ENCODE results near the gene C20orf144. TPM values are rescaled to one million over a fixed set of nuclear protein-coding genes. Genes with fewer than 3 reads are reported as not detected.

C20orf144 gene
- total and polyA plus RNA-seq, 9 of the 15 experiments (the other 6 are each of a cell fraction or from before 2014, with no cell fraction given) = 0.04 to 0.23 (median 0.11) TPM; not detected in 2

DNA sequence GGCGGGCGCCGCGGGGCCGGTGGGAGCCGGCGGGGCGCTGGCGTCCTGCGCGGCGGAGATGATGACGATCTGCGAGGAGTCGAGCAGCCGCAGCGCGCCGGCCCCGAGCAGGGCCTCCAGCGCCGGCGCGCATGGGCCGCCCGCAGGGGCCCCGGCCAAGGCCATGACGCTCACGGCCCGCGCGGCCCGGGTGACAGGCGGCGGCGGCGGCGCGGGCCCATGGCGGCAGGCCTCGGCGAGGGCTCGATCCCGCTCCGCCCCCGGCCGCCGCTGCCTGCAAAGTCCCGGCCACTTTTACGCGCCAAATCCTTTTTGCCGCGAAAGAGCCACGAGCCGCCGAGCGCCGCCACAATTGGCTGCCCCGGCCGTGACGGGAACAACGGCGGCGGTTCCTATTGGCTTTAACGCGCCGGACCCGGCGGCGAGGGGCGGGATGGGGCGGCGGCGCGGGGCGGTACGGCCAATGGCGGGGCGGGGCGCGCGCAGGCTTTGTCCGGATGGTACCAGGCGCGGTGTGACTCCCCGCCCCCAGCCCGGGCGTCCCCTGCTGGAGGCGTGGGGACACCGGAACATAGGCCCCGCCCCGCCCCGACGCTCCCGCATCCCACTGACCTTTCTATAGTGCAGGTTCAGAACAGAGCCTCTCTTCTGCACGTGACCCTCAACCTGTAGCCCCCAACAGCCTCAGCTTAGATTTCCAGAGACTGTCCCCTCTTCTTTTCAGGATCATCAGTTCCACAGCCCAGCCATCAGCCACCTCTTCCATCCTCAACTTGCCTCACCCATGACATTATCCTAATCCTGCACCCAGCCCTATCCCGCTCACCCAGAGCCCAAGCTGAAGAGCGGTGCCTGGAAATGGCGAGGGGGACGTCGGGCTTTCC is 24.2 kb downstream of the C20orf144 start, which contains the start of gene E2F1 (continued):
- TF ChIP-seq, protein P1, sequence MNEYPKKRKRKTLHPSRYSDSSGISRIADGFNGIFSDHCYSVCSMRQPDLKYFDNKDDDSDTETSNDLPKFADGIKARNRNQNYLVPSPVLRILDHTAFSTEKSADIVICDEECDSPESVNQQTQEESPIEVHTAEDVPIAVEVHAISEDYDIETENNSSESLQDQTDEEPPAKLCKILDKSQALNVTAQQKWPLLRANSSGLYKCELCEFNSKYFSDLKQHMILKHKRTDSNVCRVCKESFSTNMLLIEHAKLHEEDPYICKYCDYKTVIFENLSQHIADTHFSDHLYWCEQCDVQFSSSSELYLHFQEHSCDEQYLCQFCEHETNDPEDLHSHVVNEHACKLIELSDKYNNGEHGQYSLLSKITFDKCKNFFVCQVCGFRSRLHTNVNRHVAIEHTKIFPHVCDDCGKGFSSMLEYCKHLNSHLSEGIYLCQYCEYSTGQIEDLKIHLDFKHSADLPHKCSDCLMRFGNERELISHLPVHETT (CRISPR knock-in tag; conservative IDR thresholded peaks at IDR 0.05 in 1 of 2, IDR thresholded peaks at IDR 0.05 in 1 of 2) = peak in 1 of 2 experiments; percentile 60; a peak in 1 of 4 replicates
- TF ChIP-seq ZNF24 (IDR thresholded peaks at IDR 0.05) (peak; percentile 69), MTF1 (CRISPR knock-in tag; IDR thresholded peaks at IDR 0.05; ENCODE audit: borderline replicate concordance) (no peak), SAFB (IDR thresholded peaks at IDR 0.05; ENCODE audit: borderline replicate concordance, low read depth, low read length) (no peak), RBM25 (IDR thresholded peaks at IDR 0.05; ENCODE audit: low read depth, low read length, severe bottlenecking) (peak; percentile 97), CXXC5 (CRISPR knock-in tag; IDR thresholded peaks at IDR 0.05) (peak; percentile 88), DNMT1 (IDR thresholded peaks at IDR 0.05) (no peak), ZNF324 (CRISPR knock-in tag; IDR thresholded peaks at IDR 0.05) (no peak), BRD4 (IDR thresholded peaks at IDR 0.05) (no peak)
- TF ChIP-seq, protein P2, sequence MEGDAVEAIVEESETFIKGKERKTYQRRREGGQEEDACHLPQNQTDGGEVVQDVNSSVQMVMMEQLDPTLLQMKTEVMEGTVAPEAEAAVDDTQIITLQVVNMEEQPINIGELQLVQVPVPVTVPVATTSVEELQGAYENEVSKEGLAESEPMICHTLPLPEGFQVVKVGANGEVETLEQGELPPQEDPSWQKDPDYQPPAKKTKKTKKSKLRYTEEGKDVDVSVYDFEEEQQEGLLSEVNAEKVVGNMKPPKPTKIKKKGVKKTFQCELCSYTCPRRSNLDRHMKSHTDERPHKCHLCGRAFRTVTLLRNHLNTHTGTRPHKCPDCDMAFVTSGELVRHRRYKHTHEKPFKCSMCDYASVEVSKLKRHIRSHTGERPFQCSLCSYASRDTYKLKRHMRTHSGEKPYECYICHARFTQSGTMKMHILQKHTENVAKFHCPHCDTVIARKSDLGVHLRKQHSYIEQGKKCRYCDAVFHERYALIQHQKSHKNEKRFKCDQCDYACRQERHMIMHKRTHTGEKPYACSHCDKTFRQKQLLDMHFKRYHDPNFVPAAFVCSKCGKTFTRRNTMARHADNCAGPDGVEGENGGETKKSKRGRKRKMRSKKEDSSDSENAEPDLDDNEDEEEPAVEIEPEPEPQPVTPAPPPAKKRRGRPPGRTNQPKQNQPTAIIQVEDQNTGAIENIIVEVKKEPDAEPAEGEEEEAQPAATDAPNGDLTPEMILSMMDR (IDR thresholded peaks at IDR 0.05 in 2 of 3, conservative IDR thresholded peaks at IDR 0.05 in 1 of 3; ENCODE audit: insufficient read depth in 2 of 3, low read depth in 1 of 3, low read length in 3 of 3) = peak; percentile 23 to 43 (median 38); a peak in 3 of 6 replicates
- TF ChIP-seq, protein P3, sequence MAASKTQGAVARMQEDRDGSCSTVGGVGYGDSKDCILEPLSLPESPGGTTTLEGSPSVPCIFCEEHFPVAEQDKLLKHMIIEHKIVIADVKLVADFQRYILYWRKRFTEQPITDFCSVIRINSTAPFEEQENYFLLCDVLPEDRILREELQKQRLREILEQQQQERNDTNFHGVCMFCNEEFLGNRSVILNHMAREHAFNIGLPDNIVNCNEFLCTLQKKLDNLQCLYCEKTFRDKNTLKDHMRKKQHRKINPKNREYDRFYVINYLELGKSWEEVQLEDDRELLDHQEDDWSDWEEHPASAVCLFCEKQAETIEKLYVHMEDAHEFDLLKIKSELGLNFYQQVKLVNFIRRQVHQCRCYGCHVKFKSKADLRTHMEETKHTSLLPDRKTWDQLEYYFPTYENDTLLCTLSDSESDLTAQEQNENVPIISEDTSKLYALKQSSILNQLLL (CRISPR knock-in tag; IDR thresholded peaks at IDR 0.05; ENCODE audit: borderline replicate concordance) = no peak
- TF ChIP-seq, protein P4, sequence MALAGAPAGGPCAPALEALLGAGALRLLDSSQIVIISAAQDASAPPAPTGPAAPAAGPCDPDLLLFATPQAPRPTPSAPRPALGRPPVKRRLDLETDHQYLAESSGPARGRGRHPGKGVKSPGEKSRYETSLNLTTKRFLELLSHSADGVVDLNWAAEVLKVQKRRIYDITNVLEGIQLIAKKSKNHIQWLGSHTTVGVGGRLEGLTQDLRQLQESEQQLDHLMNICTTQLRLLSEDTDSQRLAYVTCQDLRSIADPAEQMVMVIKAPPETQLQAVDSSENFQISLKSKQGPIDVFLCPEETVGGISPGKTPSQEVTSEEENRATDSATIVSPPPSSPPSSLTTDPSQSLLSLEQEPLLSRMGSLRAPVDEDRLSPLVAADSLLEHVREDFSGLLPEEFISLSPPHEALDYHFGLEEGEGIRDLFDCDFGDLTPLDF (CRISPR knock-in tag; IDR thresholded peaks at IDR 0.05) = peak; percentile 87
- TF ChIP-seq, protein P5, sequence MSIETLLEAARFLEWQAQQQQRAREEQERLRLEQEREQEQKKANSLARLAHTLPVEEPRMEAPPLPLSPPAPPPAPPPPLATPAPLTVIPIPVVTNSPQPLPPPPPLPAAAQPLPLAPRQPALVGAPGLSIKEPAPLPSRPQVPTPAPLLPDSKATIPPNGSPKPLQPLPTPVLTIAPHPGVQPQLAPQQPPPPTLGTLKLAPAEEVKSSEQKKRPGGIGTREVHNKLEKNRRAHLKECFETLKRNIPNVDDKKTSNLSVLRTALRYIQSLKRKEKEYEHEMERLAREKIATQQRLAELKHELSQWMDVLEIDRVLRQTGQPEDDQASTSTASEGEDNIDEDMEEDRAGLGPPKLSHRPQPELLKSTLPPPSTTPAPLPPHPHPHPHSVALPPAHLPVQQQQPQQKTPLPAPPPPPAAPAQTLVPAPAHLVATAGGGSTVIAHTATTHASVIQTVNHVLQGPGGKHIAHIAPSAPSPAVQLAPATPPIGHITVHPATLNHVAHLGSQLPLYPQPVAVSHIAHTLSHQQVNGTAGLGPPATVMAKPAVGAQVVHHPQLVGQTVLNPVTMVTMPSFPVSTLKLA (conservative IDR thresholded peaks at IDR 0.05) = peak; percentile 94 to 98
- TF ChIP-seq, protein P6, sequence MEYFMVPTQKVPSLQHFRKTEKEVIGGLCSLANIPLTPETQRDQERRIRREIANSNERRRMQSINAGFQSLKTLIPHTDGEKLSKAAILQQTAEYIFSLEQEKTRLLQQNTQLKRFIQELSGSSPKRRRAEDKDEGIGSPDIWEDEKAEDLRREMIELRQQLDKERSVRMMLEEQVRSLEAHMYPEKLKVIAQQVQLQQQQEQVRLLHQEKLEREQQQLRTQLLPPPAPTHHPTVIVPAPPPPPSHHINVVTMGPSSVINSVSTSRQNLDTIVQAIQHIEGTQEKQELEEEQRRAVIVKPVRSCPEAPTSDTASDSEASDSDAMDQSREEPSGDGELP (CRISPR knock-in tag; IDR thresholded peaks at IDR 0.05; ENCODE audit: borderline replicate concordance) = peak; percentile 77; the same call in 1 of the 2 replicates
- TF ChIP-seq, protein P7, sequence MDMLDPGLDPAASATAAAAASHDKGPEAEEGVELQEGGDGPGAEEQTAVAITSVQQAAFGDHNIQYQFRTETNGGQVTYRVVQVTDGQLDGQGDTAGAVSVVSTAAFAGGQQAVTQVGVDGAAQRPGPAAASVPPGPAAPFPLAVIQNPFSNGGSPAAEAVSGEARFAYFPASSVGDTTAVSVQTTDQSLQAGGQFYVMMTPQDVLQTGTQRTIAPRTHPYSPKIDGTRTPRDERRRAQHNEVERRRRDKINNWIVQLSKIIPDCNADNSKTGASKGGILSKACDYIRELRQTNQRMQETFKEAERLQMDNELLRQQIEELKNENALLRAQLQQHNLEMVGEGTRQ (CRISPR knock-in tag; IDR thresholded peaks at IDR 0.05) = peak; percentile 78

Data from K562 (cell line).